Measurements from ENCODE around the gene KIF2C. TPM values are rescaled to one million over a fixed set of nuclear protein-coding genes. Genes with fewer than 3 reads are reported as not detected.

KIF2C gene
- total RNA-seq, 1 experiment from 2014 or later: 98.7 TPM

GRCh38 chr1:44775930-44776729 is 36.5 kb downstream of the KIF2C start:
- peak; percentile 14; the same call in 1 of the 2 replicates for ATAC-seq
- no peak overlapping the region for H2AFZ ChIP-seq (ENCODE audit: low read length)
- H3K27ac ChIP-seq (ENCODE audit: low read length): peak overlapping the region; percentile 63
- H3K4me2 ChIP-seq (ENCODE audit: low read length): peak overlapping the region; percentile 91
- no peaks in the 10 kb centered on the region for H3K9me3 ChIP-seq (ENCODE audit: low read length)
- H3K9ac ChIP-seq (ENCODE audit: low read length): peak overlapping the region; percentile 98
- peaks cover 15% of the 10 kb centered on the region for H3K4me1 ChIP-seq (ENCODE audit: insufficient read depth, low read length)
- peaks cover 4% of the 10 kb centered on the region for H3F3A ChIP-seq (ENCODE audit: low read length, unreplicated experiment)
- TF ChIP-seq EZH2phosphoT487 (IDR thresholded peaks at IDR 0.05; ENCODE audit: borderline replicate concordance, low read length): no peak
- no peak for TF ChIP-seq CTCF (conservative IDR thresholded peaks at IDR 0.05; ENCODE audit: low read depth, low read length)
- TF ChIP-seq EZH2 (IDR thresholded peaks at IDR 0.05; ENCODE audit: low read length, unreplicated experiment): no peak
- POLR2A ChIA-PET (ENCODE audit: unreplicated experiment): interaction anchor here (0.5 to 1.6 kb wide), 4 partner anchors 24 to 1263 kb away, joined by 3 to 6 read pairs (median 3); partner anchors contain the start of gene PLK3
- DNase-seq: peak; percentile 17
- intact Hi-C loops (cut with micrococcal nuclease): loop anchor here (2.0 kb wide), 1 partner anchor 45 kb away; the partner anchor contains the start of gene RNU5D-1
- peaks cover 51% of the 10 kb centered on the region for H3K36me3 ChIP-seq (ENCODE audit: low read depth, low read length)
- CTCF ChIA-PET: interaction anchor here (0.5 kb wide), 1 partner anchor 35 kb away, joined by 8 read pairs; no protein-coding TSS in a partner anchor
- peak overlapping the region; percentile 89 for H3K4me3 ChIP-seq (ENCODE audit: low read length)
- peaks cover 40% of the 10 kb centered on the region for H4K20me1 ChIP-seq (ENCODE audit: low read length)
- peaks cover 46% of the 10 kb centered on the region for H3K79me2 ChIP-seq (ENCODE audit: low read length)
- H3K27me3 ChIP-seq (ENCODE audit: low read length): no peaks in the 10 kb centered on the region
- BruUV-seq (replicated peaks): TSS peak; percentile 52
- no peaks in the 10 kb centered on the region for H3K9me2 ChIP-seq (replicated peaks; ENCODE audit: low read length)

- no peak for DNase-seq
- peak overlapping the region; percentile 89 for H3K4me3 ChIP-seq (ENCODE audit: low read length)
- no TSS peak for BruUV-seq (replicated peaks)
- H4K20me1 ChIP-seq (ENCODE audit: low read length): peaks cover 40% of the 10 kb centered on the region
- H3F3A ChIP-seq (ENCODE audit: low read length, unreplicated experiment): peaks cover 10% of the 10 kb centered on the region
- intact Hi-C loops (cut with micrococcal nuclease): no loop called here
- CTCF ChIA-PET: no interaction called here
- peak overlapping the region; percentile 63 for H3K27ac ChIP-seq (ENCODE audit: low read length)
- H3K9me3 ChIP-seq (ENCODE audit: low read length): no peaks in the 10 kb centered on the region
- TF ChIP-seq EZH2 (IDR thresholded peaks at IDR 0.05; ENCODE audit: low read length, unreplicated experiment) (no peak), CTCF (conservative IDR thresholded peaks at IDR 0.05; ENCODE audit: low read depth, low read length) (no peak), EZH2phosphoT487 (IDR thresholded peaks at IDR 0.05; ENCODE audit: borderline replicate concordance, low read length) (no peak)
- H3K36me3 ChIP-seq (ENCODE audit: low read depth, low read length): peaks cover 55% of the 10 kb centered on the region
- H3K27me3 ChIP-seq (ENCODE audit: low read length): no peaks in the 10 kb centered on the region
- peaks cover 15% of the 10 kb centered on the region for H3K4me1 ChIP-seq (ENCODE audit: insufficient read depth, low read length)
- H3K4me2 ChIP-seq (ENCODE audit: low read length): peak overlapping the region; percentile 91
- no peak overlapping the region for H2AFZ ChIP-seq (ENCODE audit: low read length)
- no peak for ATAC-seq
- H3K9me2 ChIP-seq (replicated peaks; ENCODE audit: low read length): no peaks in the 10 kb centered on the region
- H3K9ac ChIP-seq (ENCODE audit: low read length): peak overlapping the region; percentile 98
- H3K79me2 ChIP-seq (ENCODE audit: low read length): peaks cover 46% of the 10 kb centered on the region
- POLR2A ChIA-PET (ENCODE audit: unreplicated experiment): interaction anchor here (0.5 kb wide), 1 partner anchor 47 kb away, joined by 3 read pairs; no protein-coding TSS in a partner anchor
These were observed 37.1 kb downstream of the KIF2C start for GRCh38 chr1:44776730-44777068.

- H2AFZ ChIP-seq (ENCODE audit: low read length): no peak overlapping the region
- H3K9ac ChIP-seq (ENCODE audit: low read length): peak overlapping the region; percentile 98; the same call in 1 of the 2 replicates
- H3K9me2 ChIP-seq (replicated peaks; ENCODE audit: low read length): no peaks in the 10 kb centered on the region
- peaks cover 40% of the 10 kb centered on the region for H4K20me1 ChIP-seq (ENCODE audit: low read length)
- peak overlapping the region; percentile 91 for H3K4me2 ChIP-seq (ENCODE audit: low read length)
- peaks cover 55% of the 10 kb centered on the region for H3K36me3 ChIP-seq (ENCODE audit: low read depth, low read length)
- peaks cover 46% of the 10 kb centered on the region for H3K79me2 ChIP-seq (ENCODE audit: low read length)
- intact Hi-C loops (cut with micrococcal nuclease): no loop called here
- peaks cover 11% of the 10 kb centered on the region for H3F3A ChIP-seq (ENCODE audit: low read length, unreplicated experiment)
- ATAC-seq (no peak), DNase-seq (no peak)
- H3K27me3 ChIP-seq (ENCODE audit: low read length): no peaks in the 10 kb centered on the region
- peak overlapping the region; percentile 89 for H3K4me3 ChIP-seq (ENCODE audit: low read length)
- no peak for TF ChIP-seq CTCF (conservative IDR thresholded peaks at IDR 0.05; ENCODE audit: low read depth, low read length)
- no peak for TF ChIP-seq EZH2 (IDR thresholded peaks at IDR 0.05; ENCODE audit: low read length, unreplicated experiment)
- TF ChIP-seq EZH2phosphoT487 (IDR thresholded peaks at IDR 0.05; ENCODE audit: borderline replicate concordance, low read length): no peak
- ChIA-PET POLR2A (ENCODE audit: unreplicated experiment) (interaction anchor here (0.5 kb wide), 2 partner anchors 23 to 52 kb away, joined by 3 to 4 read pairs; partner anchors contain the start of gene PLK3), CTCF (no interaction called here)
- H3K4me1 ChIP-seq (ENCODE audit: insufficient read depth, low read length): peaks cover 15% of the 10 kb centered on the region
- H3K9me3 ChIP-seq (ENCODE audit: low read length): no peaks in the 10 kb centered on the region
- H3K27ac ChIP-seq (ENCODE audit: low read length): no peak overlapping the region
- BruUV-seq (replicated peaks): no TSS peak
These were observed 37.9 kb downstream of the KIF2C start for GRCh38 chr1:44777547-44777946.
